ENCODE measurements around the gene TGFBR3.

GRCh38 chr1:91712393-91712792 is 173.6 kb downstream of the TGFBR3 start:
- TF ChIP-seq POLR2AphosphoS5 (IDR thresholded peaks at IDR 0.05; ENCODE audit: low read depth, low read length), result no peak
- no peak for TF ChIP-seq POLR2A (IDR thresholded peaks at IDR 0.05; ENCODE audit: low read depth, low read length)
